ENCODE measurements around the gene DMXL1. TPM values are rescaled to one million over a fixed set of nuclear protein-coding genes. Genes with fewer than 3 reads are reported as not detected.

The DMXL1 gene
- total RNA-seq, 1 experiment from 2014 or later = 29.2 TPM

GRCh38 chr5:119055294-119055693 lies 15.6 kb upstream of the DMXL1 start:
- ChIA-PET CTCF (no interaction called here), POLR2A (interaction anchor here (0.5 kb wide), 1 partner anchor 15 kb away, joined by 3 read pairs; no protein-coding TSS in a partner anchor)
- BruUV-seq (replicated peaks) = no TSS peak
- H3K9me3 ChIP-seq (ENCODE audit: control insufficient read depth, insufficient read depth, low read depth, low read length) = no peaks in the 10 kb centered on the region
- no peak overlapping the region for H3K27ac ChIP-seq (ENCODE audit: low read length)
- no peak overlapping the region for H3K4me3 ChIP-seq (ENCODE audit: low read depth in 2 of 2, low read length in 2 of 2)
- in situ Hi-C loops (cut with HindIII; ENCODE audit: low pct_unique_long_range_greater_than_20kb, low sequenced_read_pairs) (no loop called here), intact Hi-C loops (cut with micrococcal nuclease; ENCODE audit: unreplicated experiment) (no loop called here)
- H3K4me1 ChIP-seq (ENCODE audit: control insufficient read depth, insufficient read depth, low read length) = no peaks in the 10 kb centered on the region
- ATAC-seq (no peak), DNase-seq (ENCODE audit: low read depth, low spot score) (no peak)
- no peaks in the 10 kb centered on the region for H3K36me3 ChIP-seq (ENCODE audit: control insufficient read depth, insufficient read depth, low read length)
- H3K27me3 ChIP-seq (ENCODE audit: control insufficient read depth, insufficient read depth, low read length) = no peaks in the 10 kb centered on the region
- TF ChIP-seq POLR2AphosphoS5 (IDR thresholded peaks at IDR 0.05; ENCODE audit: low read depth, low read length) = no peak
- TF ChIP-seq REST (IDR thresholded peaks at IDR 0.05; ENCODE audit: insufficient read depth in 1 of 2, low read depth in 2 of 2, low read length in 1 of 2) = no peak
- no peak for TF ChIP-seq TCF7L2 (IDR thresholded peaks at IDR 0.05; ENCODE audit: low read depth, low read length)
- no peak for TF ChIP-seq CTCF (IDR thresholded peaks at IDR 0.05)
- no peak for TF ChIP-seq SIN3A (IDR thresholded peaks at IDR 0.05; ENCODE audit: borderline replicate concordance, insufficient read depth, low read depth, low read length)

GRCh38 chr5:119058979-119059529 lies 11.8 kb upstream of the DMXL1 start:
- no peak for DNase-seq (ENCODE audit: low read depth, low spot score)
- ChIA-PET POLR2A (interaction anchor here (0.6 kb wide), 1 partner anchor 346 kb away, joined by 18 read pairs; no protein-coding TSS in a partner anchor), CTCF (interaction anchor here (0.7 kb wide), 1 partner anchor 71 kb away, joined by 6 read pairs; no protein-coding TSS in a partner anchor)
- H3K27me3 ChIP-seq (ENCODE audit: control insufficient read depth, insufficient read depth, low read length) = no peaks in the 10 kb centered on the region
- no peaks in the 10 kb centered on the region for H3K36me3 ChIP-seq (ENCODE audit: control insufficient read depth, insufficient read depth, low read length)
- H3K9me3 ChIP-seq (ENCODE audit: control insufficient read depth, insufficient read depth, low read depth, low read length) = no peaks in the 10 kb centered on the region
- TF ChIP-seq CTCF (IDR thresholded peaks at IDR 0.05) (no peak), POLR2AphosphoS5 (IDR thresholded peaks at IDR 0.05; ENCODE audit: low read depth, low read length) (no peak), TCF7L2 (IDR thresholded peaks at IDR 0.05; ENCODE audit: low read depth, low read length) (no peak), REST (IDR thresholded peaks at IDR 0.05; ENCODE audit: insufficient read depth in 1 of 2, low read depth in 2 of 2, low read length in 1 of 2) (no peak), SIN3A (IDR thresholded peaks at IDR 0.05; ENCODE audit: borderline replicate concordance, insufficient read depth, low read depth, low read length) (no peak)
- no peak overlapping the region for H3K4me3 ChIP-seq (ENCODE audit: low read depth in 2 of 2, low read length in 2 of 2)
- BruUV-seq (replicated peaks) = no TSS peak
- H3K4me1 ChIP-seq (ENCODE audit: control insufficient read depth, insufficient read depth, low read length) = no peaks in the 10 kb centered on the region
- in situ Hi-C loops (cut with HindIII; ENCODE audit: low pct_unique_long_range_greater_than_20kb, low sequenced_read_pairs) (no loop called here), intact Hi-C loops (cut with micrococcal nuclease; ENCODE audit: unreplicated experiment) (no loop called here)
- no peak overlapping the region for H3K27ac ChIP-seq (ENCODE audit: low read length)
- ATAC-seq = no peak

All from Panc1 (cell line).